ENCODE results near the gene DUSP22. TPM values are rescaled to one million over a fixed set of nuclear protein-coding genes. Genes with fewer than 3 reads are reported as not detected.
"Not testable (repeated sequence)": the region's sequence is repeated elsewhere in the genome, so short reads cannot be mapped to it uniquely, and the experiment has no call there.

The DUSP22 gene
- polyA plus RNA-seq, 3 donors: 107 to 120 (median 117) TPM

DNA sequence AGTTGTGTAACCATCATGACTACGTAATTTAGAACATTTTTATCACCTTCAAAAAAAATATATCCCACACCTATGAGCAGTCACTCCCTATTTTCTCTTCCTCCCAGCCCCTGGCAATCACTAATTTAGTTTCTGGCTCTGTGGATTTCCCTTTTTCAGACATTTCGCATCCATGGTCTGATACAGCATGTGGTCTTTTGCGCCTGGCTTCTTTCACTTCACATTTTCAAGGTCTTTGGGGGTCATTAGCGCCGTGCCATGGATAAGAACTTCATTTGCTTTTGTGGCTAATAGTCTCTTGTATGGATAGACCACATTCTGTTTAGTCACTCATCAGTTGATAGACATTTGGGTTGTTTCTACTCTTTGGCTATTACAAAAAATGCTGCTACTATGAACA, 44.9 kb upstream of the DUSP22 start:
- TF ChIP-seq, protein P1, sequence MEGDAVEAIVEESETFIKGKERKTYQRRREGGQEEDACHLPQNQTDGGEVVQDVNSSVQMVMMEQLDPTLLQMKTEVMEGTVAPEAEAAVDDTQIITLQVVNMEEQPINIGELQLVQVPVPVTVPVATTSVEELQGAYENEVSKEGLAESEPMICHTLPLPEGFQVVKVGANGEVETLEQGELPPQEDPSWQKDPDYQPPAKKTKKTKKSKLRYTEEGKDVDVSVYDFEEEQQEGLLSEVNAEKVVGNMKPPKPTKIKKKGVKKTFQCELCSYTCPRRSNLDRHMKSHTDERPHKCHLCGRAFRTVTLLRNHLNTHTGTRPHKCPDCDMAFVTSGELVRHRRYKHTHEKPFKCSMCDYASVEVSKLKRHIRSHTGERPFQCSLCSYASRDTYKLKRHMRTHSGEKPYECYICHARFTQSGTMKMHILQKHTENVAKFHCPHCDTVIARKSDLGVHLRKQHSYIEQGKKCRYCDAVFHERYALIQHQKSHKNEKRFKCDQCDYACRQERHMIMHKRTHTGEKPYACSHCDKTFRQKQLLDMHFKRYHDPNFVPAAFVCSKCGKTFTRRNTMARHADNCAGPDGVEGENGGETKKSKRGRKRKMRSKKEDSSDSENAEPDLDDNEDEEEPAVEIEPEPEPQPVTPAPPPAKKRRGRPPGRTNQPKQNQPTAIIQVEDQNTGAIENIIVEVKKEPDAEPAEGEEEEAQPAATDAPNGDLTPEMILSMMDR (IDR thresholded peaks at IDR 0.05): no peak
- Histone ChIP-seq H3K4me2 (replicated peaks; ENCODE audit: extremely low read depth, low read length, poor library complexity, severe bottlenecking) (no peak overlapping the region), H3K9ac (ENCODE audit: insufficient read depth, low read length, poor library complexity, severe bottlenecking) (no peak overlapping the region), H3K27me3 (ENCODE audit: control insufficient read depth in 2 of 2, insufficient read depth in 2 of 2, low read length in 2 of 2) (no peaks in the 10 kb centered on the region), H3K4me3 (replicated peaks in 1 of 3; ENCODE audit: low read depth in 2 of 3, low read length in 3 of 3) (no peak overlapping the region), H4K20me1 (ENCODE audit: insufficient read depth, low read length) (no peaks in the 10 kb centered on the region), H3K9me3 (replicated peaks in 1 of 2; ENCODE audit: control insufficient read depth in 1 of 2, insufficient read depth in 1 of 2, low read length in 2 of 2) (no peaks in the 10 kb centered on the region), H3K4me1 (ENCODE audit: control insufficient read depth in 1 of 2, insufficient read depth in 2 of 2, low read length in 2 of 2) (peaks cover 19 to 35% of the 10 kb centered on the region in 2 donors), H3K79me2 (ENCODE audit: insufficient read depth, low read length) (no peaks in the 10 kb centered on the region), H2AFZ (ENCODE audit: insufficient read depth, low read depth, low read length, poor library complexity, severe bottlenecking) (no peak overlapping the region), H3K36me3 (replicated peaks in 1 of 2; ENCODE audit: control insufficient read depth in 1 of 2, insufficient read depth in 2 of 2, low read length in 2 of 2) (no peaks in the 10 kb centered on the region), H3K27ac (ENCODE audit: low read depth in 1 of 2, low read length in 2 of 2) (no peak overlapping the region)
- Mint-ChIP-seq H3K4me1 (peaks cover 37% of the 10 kb centered on the region), H3K27me3 (ENCODE audit: low read depth in 3 of 3) (peaks cover 0 to 7% (median 4%) of the 10 kb centered on the region in 3 donors), H3K9me3 (peaks cover 0 to 3% (median 2%) of the 10 kb centered on the region in 7 donors), H3K4me3 (peak overlapping the region in 1 of 2 donors; percentile 14), H3K27ac (peak overlapping the region in 4 of 7 donors; percentile 1 to 74 (median 14)), H3K36me3 (peaks cover 0 to 2% of the 10 kb centered on the region in 2 donors)
- 0% methylated on average over 2 of the region's 5 CpGs for WGBS (ENCODE audit: insufficient coverage)
- peak in 1 of 3 donors; percentile 20 for DNase-seq
- intact Hi-C loops (cut with micrococcal nuclease): no loop called here

DNA sequence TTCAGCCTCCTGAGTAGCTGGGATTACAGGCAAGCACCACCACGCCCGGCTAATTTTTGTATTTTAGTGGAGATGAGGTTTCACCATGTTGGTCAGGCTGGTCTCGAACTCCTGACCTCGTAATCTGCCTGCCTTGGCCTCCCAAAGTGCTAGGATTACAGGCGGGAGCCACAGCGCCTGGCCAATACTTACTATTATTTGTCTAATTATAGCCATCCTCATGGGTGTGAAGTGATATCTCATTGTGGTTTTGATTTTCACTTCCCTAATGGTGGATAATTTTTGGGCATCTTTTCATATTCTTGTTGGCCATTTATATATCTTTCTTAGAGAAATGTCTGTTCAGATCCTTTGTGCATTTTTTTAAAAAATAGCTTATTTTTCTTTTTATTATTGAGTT, 44.2 kb upstream of the DUSP22 start:
- H3K4me2 ChIP-seq (replicated peaks; ENCODE audit: extremely low read depth, low read length, poor library complexity, severe bottlenecking); H3K4me3 Mint-ChIP-seq; H3K27me3 Mint-ChIP-seq (ENCODE audit: low read depth in 3 of 3); H3K27me3 ChIP-seq (ENCODE audit: control insufficient read depth in 2 of 2, insufficient read depth in 2 of 2, low read length in 2 of 2); H2AFZ ChIP-seq (ENCODE audit: insufficient read depth, low read depth, low read length, poor library complexity, severe bottlenecking); H3K9ac ChIP-seq (ENCODE audit: insufficient read depth, low read length, poor library complexity, severe bottlenecking); H3K9me3 Mint-ChIP-seq; H3K36me3 ChIP-seq (replicated peaks in 1 of 2; ENCODE audit: control insufficient read depth in 1 of 2, insufficient read depth in 2 of 2, low read length in 2 of 2); H3K4me3 ChIP-seq (replicated peaks in 1 of 3; ENCODE audit: low read depth in 2 of 3, low read length in 3 of 3); intact Hi-C loops (cut with micrococcal nuclease); H3K9me3 ChIP-seq (replicated peaks in 1 of 2; ENCODE audit: control insufficient read depth in 1 of 2, insufficient read depth in 1 of 2, low read length in 2 of 2); H4K20me1 ChIP-seq (ENCODE audit: insufficient read depth, low read length); H3K79me2 ChIP-seq (ENCODE audit: insufficient read depth, low read length); H3K36me3 Mint-ChIP-seq: not testable (repeated sequence)
- peak; percentile 44 to 64 (median 47) for DNase-seq
- Mint-ChIP-seq H3K27ac (peak overlapping the region in 4 of 7 donors; percentile 30 to 81 (median 77)), H3K4me1 (peaks cover 44% of the 10 kb centered on the region)
- H3K4me1 ChIP-seq (ENCODE audit: control insufficient read depth in 1 of 2, insufficient read depth in 2 of 2, low read length in 2 of 2): peaks cover 26 to 41% of the 10 kb centered on the region in 2 donors
- 89% methylated on average over 2 of the region's 6 CpGs for WGBS (ENCODE audit: insufficient coverage)
- H3K27ac ChIP-seq (ENCODE audit: low read depth in 1 of 2, low read length in 2 of 2): peak overlapping the region in 1 of 2 donors; percentile 6

All from CD14-positive monocyte (primary cell).